Measurements from ENCODE around the gene AGRP. TPM values are rescaled to one million over a fixed set of nuclear protein-coding genes. Genes with fewer than 3 reads are reported as not detected.

AGRP gene
- total and polyA plus RNA-seq, 10 donors, result 0.15 to 0.91 (median 0.26) TPM; not detected in 6

DNA sequence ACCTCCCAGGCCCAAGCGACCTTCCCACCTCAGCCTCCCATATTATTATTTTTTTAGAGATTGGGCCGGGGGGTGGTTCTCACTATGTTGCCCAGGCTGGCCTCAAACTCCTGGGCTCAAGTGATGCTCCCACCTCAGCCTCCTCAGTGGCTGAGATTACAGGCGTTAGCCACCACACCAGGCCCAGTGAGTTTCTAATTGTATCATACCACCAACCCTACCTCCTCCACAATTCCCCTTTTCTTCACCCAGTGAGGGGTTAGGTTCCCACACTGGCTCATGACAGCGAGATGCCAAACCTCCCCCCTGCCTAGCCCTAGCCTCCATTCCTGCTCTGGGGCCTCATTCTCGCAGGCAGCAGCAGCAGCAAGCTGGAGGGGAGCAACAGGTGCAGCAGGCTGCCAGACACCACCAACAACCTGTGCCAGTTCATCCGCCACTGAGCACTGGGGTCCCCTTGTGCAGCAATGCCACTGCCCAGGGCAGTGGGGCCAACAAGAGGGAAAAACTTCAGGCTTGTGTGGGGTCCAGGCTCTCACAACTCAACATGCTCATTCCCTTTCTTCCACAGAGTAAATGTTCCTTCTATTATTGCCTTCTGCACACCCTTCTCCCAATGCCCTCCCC lies 11.5 kb downstream of the AGRP start:
- Histone ChIP-seq H3K36me3 (peaks cover 0 to 36% (median 0%) of the 10 kb centered on the region in 6 donors), H3K27me3 (replicated peaks in 1 of 7) (no peaks in the 10 kb centered on the region), H3K9me3 (no peaks in the 10 kb centered on the region), H3K4me1 (peaks cover 14 to 100% (median 82%) of the 10 kb centered on the region in 6 donors), H3K4me3 (no peak overlapping the region), H3K27ac (no peak overlapping the region)
- no peak for DNase-seq
- TF ChIP-seq POLR2A (IDR thresholded peaks at IDR 0.05), result no peak
- TF ChIP-seq POLR2AphosphoS5 (IDR thresholded peaks at IDR 0.05), result no peak
- TF ChIP-seq, protein P1, sequence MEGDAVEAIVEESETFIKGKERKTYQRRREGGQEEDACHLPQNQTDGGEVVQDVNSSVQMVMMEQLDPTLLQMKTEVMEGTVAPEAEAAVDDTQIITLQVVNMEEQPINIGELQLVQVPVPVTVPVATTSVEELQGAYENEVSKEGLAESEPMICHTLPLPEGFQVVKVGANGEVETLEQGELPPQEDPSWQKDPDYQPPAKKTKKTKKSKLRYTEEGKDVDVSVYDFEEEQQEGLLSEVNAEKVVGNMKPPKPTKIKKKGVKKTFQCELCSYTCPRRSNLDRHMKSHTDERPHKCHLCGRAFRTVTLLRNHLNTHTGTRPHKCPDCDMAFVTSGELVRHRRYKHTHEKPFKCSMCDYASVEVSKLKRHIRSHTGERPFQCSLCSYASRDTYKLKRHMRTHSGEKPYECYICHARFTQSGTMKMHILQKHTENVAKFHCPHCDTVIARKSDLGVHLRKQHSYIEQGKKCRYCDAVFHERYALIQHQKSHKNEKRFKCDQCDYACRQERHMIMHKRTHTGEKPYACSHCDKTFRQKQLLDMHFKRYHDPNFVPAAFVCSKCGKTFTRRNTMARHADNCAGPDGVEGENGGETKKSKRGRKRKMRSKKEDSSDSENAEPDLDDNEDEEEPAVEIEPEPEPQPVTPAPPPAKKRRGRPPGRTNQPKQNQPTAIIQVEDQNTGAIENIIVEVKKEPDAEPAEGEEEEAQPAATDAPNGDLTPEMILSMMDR (IDR thresholded peaks at IDR 0.05 in 8 of 11, conservative IDR thresholded peaks at IDR 0.05 in 3 of 11), result no peak
- WGBS, 5 donors, result 84 to 97% (median 91%) methylated on average over 6 of the region's 6 CpGs
- intact Hi-C loops (cut with DNase I; ENCODE audit: low total_unique reads), result no loop called here

DNA sequence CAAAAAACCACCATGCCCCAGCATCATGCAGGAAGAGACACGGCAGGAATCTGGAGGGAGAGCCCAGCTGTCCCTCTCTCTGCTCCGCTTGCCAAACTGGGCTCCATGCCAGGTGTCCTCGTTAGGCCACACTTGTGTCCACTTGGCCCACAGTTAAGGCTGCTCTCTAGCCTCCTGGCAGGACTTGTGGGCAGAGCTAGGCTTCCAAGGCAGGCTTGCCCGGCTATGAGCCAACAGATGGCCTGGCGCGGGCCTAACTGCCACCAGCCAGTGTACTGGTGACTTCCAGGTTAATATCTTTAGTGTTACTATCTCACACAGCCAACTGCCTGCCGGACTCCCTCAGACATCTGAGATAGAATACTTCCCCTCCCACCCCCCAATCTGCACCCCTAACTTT lies 13.0 kb downstream of the AGRP start:
- Histone ChIP-seq H3K36me3 (peaks cover 0 to 24% (median 0%) of the 10 kb centered on the region in 6 donors), H3K4me3 (no peak overlapping the region), H3K9me3 (no peaks in the 10 kb centered on the region), H3K4me1 (peaks cover 21 to 100% (median 83%) of the 10 kb centered on the region in 6 donors), H3K27ac (peak overlapping the region in 4 of 8 donors; percentile 24 to 59 (median 31)), H3K27me3 (replicated peaks in 1 of 7) (no peaks in the 10 kb centered on the region)
- 56 to 69% (median 61%) methylated on average over 7 of the region's 7 CpGs for WGBS, 5 donors
- intact Hi-C loops (cut with DNase I; ENCODE audit: low total_unique reads), result no loop called here
- peak; percentile 48 to 70 (median 67) for TF ChIP-seq POLR2AphosphoS5 (IDR thresholded peaks at IDR 0.05)
- no peak for TF ChIP-seq POLR2A (IDR thresholded peaks at IDR 0.05)
- TF ChIP-seq, protein P1 (IDR thresholded peaks at IDR 0.05 in 8 of 11, conservative IDR thresholded peaks at IDR 0.05 in 3 of 11), result no peak
- DNase-seq, result peak; percentile 82

DNA sequence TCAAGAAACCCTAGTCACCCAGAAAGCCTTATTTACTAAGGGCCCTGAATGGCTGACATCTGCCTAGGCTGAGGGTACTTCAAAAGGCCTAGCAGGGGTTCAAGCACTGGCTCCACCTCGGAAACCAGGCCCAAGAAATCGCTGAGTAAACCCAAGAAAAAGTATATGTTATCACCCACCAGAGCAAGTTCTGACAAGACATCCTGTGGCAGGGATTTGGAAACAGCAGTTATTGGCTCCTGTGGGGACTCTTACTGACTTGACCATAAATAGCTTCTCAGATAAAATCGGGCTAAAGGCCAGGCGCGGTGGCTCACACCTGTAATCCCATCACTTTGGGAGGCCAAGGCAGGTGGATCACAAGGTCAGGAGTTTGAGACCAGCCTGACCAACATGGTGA lies 14.6 kb downstream of the AGRP start:
- Histone ChIP-seq H3K27ac (peak overlapping the region in 4 of 8 donors; percentile 35 to 56 (median 43)), H3K4me1 (peaks cover 18 to 100% (median 83%) of the 10 kb centered on the region in 6 donors), H3K27me3 (replicated peaks in 1 of 7) (no peaks in the 10 kb centered on the region), H3K9me3 (no peaks in the 10 kb centered on the region), H3K4me3 (no peak overlapping the region), H3K36me3 (peaks cover 0 to 23% (median 0%) of the 10 kb centered on the region in 6 donors)
- 74 to 88% (median 85%) methylated on average over 5 of the region's 5 CpGs for WGBS, 5 donors
- intact Hi-C loops (cut with DNase I; ENCODE audit: low total_unique reads), result no loop called here
- DNase-seq, result no peak
- no peak for TF ChIP-seq POLR2AphosphoS5 (IDR thresholded peaks at IDR 0.05)
- TF ChIP-seq POLR2A (IDR thresholded peaks at IDR 0.05), result no peak
- TF ChIP-seq, protein P1 (IDR thresholded peaks at IDR 0.05 in 8 of 11, conservative IDR thresholded peaks at IDR 0.05 in 3 of 11), result no peak

DNA sequence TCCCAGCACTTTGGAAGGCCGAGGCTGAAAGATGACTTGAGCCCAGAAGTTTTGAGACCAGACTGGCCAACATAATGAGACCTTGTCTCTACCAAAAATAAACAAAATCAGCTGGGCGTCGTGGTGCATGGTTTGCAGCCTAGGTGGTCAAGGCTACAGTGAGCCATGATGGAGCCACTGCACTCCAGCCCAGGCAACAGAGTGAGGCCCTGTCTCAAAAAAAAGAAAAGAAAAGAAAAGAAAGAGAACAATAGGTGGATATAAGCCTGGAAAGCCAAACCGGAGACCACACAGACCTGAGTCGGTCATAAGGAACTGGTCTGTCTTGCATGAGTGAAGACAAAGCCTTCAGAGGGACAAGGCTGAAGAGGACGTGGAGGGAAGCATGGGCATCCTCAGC lies 16.8 kb downstream of the AGRP start:
- Histone ChIP-seq H3K27me3 (replicated peaks in 1 of 7) (no peaks in the 10 kb centered on the region), H3K9me3 (no peaks in the 10 kb centered on the region), H3K27ac (no peak overlapping the region), H3K4me1 (peaks cover 23 to 100% (median 85%) of the 10 kb centered on the region in 6 donors), H3K36me3 (peaks cover 0 to 30% (median 0%) of the 10 kb centered on the region in 6 donors), H3K4me3 (no peak overlapping the region)
- intact Hi-C loops (cut with DNase I; ENCODE audit: low total_unique reads), result no loop called here
- WGBS, 5 donors, result 73 to 89% (median 88%) methylated on average over 6 of the region's 6 CpGs
- TF ChIP-seq POLR2A (IDR thresholded peaks at IDR 0.05), result no peak
- TF ChIP-seq, protein P1 (IDR thresholded peaks at IDR 0.05 in 8 of 11, conservative IDR thresholded peaks at IDR 0.05 in 3 of 11), result no peak
- TF ChIP-seq POLR2AphosphoS5 (IDR thresholded peaks at IDR 0.05), result no peak
- no peak for DNase-seq

All from spleen (tissue), 11 donors.